ENCODE data around the gene XRCC5.
"Not testable (repeated sequence)": the region's sequence is repeated elsewhere in the genome, so short reads cannot be mapped to it uniquely, and the experiment has no call there.

XRCC5 gene

DNA sequence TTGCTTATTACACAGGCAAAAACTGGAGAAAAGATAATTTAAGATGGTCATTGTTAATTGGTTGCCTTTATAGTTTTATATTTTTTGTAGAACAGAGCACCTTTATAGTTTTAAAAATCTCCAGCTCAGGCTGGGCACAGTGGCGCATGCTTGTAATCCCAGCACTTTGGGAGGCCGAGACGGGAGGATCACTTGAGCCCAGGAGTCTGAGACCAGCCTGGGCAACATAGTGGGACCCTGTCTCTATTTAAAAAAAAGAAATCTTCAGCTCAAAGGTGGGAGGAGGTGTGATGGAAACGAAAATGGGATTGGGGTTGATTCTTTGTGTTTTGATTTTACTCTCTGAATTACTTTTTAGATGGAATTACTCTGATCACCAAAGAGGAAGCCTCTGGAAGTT, 85.4 kb downstream of the XRCC5 start:
- no peaks in the 10 kb centered on the region for H3K4me1 ChIP-seq (ENCODE audit: control insufficient read depth, insufficient read depth, low read length)
- H3K4me3 ChIP-seq (ENCODE audit: low read length): no peak overlapping the region
- H3K9ac ChIP-seq (ENCODE audit: low read length): no peak overlapping the region
- H3K27ac ChIP-seq (ENCODE audit: low read depth, low read length): no peak overlapping the region
- no peaks in the 10 kb centered on the region for H3K27me3 ChIP-seq (ENCODE audit: control insufficient read depth, insufficient read depth, low read length)
- H3K36me3 ChIP-seq (ENCODE audit: control insufficient read depth, insufficient read depth, low read length): peaks cover 19% of the 10 kb centered on the region

DNA sequence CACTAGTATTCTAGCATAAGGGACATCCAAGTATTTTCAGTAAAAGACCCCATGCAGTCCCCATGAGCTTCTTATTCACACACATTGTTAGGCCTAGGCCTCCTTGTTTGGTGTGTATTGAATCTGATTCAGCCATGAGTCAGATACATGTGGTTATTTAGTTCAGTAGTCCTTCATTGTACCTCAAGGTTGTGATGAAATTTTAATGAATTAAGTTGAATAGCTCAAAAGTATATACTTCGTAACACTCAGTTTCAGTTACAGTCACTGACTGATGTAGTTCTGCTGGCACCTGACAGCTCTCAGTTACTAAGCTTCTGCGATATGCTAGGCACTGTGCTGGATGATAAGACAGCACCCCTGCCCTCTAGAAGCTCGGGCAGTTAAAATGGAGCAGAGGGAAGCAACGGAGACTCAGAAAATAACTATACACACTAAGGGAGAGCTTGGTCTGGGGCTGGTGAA, 86.4 kb downstream of the XRCC5 start:
- Histone ChIP-seq H3K27ac (ENCODE audit: low read depth, low read length) (no peak overlapping the region), H3K4me1 (ENCODE audit: control insufficient read depth, insufficient read depth, low read length) (no peaks in the 10 kb centered on the region), H3K36me3 (ENCODE audit: control insufficient read depth, insufficient read depth, low read length) (peaks cover 17% of the 10 kb centered on the region), H3K4me3 (ENCODE audit: low read length) (no peak overlapping the region), H3K27me3 (ENCODE audit: control insufficient read depth, insufficient read depth, low read length) (no peaks in the 10 kb centered on the region), H3K9ac (ENCODE audit: low read length) (no peak overlapping the region)

DNA sequence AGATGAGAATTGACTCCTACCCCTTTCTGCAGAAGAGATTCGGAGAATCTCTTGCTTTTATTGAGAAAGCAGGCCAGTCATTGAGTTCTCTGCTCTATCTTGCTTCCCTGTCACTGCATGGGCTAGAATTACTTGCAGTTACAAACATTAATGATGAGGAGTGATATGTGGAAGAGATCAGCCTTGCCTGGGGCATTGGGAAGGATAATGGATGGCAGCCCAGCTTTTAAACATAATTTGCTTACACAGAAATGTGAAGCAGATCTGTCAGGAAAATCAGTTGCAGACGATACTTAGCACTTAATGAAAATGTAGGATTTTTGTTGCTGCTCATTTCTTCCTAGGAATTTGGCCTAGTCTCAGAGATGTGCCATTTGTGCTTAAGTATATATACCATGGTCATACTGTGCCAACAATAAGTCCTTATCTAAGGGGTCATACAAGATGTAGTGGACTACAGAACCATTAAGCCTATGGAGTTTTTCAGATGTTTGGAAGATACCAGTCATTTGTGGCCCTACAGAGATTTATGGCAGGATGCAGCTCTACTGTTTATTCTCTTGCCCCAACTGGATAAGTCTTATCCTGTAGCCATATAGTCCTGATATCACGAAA, 92.7 kb downstream of the XRCC5 start:
- Histone ChIP-seq H3K36me3 (ENCODE audit: control insufficient read depth, insufficient read depth, low read length) (peaks cover 24% of the 10 kb centered on the region), H3K27me3 (ENCODE audit: control insufficient read depth, insufficient read depth, low read length) (no peaks in the 10 kb centered on the region), H3K27ac (ENCODE audit: low read depth, low read length) (no peak overlapping the region), H3K9ac (ENCODE audit: low read length) (no peak overlapping the region), H3K4me3 (ENCODE audit: low read length) (no peak overlapping the region), H3K4me1 (ENCODE audit: control insufficient read depth, insufficient read depth, low read length) (no peaks in the 10 kb centered on the region)

DNA sequence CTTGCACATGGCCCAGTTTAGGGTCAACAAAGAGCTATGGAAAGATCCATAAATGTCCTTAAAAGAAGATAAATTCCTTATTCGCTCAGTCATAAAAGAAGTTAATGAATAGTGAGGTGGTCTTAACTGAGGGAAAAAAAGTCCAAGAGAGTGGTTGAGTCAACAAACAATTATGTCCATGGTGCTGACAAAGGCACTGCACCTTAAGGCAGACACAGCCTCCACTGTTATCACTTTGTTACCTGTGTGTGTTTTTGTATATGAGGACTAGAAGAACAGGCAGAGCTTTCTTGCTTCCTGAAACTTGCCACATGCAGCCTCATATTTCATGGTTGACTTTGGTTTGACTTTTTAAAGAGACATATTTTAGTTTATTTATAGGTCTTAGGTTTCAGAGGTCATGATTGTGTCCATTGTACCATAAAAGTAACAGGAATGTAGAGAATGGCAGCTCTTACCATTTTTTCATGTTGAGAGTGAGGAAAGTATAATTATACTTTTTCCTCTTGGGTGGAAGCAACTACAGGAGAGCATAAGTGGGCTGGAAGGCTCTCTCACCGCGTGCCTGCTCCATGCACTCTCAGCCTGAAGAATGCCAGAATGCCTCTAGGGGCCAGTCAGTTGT, 93.6 kb downstream of the XRCC5 start:
- Histone ChIP-seq H3K4me1 (ENCODE audit: control insufficient read depth, insufficient read depth, low read length) (no peaks in the 10 kb centered on the region), H3K27ac (ENCODE audit: low read depth, low read length) (no peak overlapping the region), H3K9ac (ENCODE audit: low read length) (no peak overlapping the region), H3K4me3 (ENCODE audit: low read length) (no peak overlapping the region), H3K27me3 (ENCODE audit: control insufficient read depth, insufficient read depth, low read length) (no peaks in the 10 kb centered on the region), H3K36me3 (ENCODE audit: control insufficient read depth, insufficient read depth, low read length) (peaks cover 24% of the 10 kb centered on the region)

DNA sequence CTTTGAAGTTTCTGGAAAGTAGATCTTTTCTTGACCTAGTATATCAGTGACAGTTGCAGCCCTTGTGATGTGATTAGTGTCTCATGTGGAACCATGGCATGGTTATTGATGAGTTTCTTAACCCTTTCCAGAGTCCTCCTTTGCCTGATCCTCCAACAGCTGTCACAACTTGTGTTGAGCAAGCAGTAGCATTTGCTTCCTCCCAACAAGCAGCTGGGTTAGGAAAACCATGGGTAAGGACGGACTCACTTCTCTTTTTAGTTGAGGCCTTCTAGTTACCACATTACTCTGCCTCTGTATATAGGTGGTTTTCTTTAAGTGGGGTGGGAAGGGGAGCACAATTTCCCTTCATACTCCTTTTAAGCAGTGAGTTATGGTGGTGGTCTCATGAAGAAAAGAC, 96.3 kb downstream of the XRCC5 start:
- Histone ChIP-seq H3K9ac (ENCODE audit: low read length) (no peak overlapping the region), H3K4me1 (ENCODE audit: control insufficient read depth, insufficient read depth, low read length) (no peaks in the 10 kb centered on the region), H3K27ac (ENCODE audit: low read depth, low read length) (no peak overlapping the region), H3K27me3 (ENCODE audit: control insufficient read depth, insufficient read depth, low read length) (no peaks in the 10 kb centered on the region), H3K4me3 (ENCODE audit: low read length) (no peak overlapping the region), H3K36me3 (ENCODE audit: control insufficient read depth, insufficient read depth, low read length) (peaks cover 24% of the 10 kb centered on the region)

DNA sequence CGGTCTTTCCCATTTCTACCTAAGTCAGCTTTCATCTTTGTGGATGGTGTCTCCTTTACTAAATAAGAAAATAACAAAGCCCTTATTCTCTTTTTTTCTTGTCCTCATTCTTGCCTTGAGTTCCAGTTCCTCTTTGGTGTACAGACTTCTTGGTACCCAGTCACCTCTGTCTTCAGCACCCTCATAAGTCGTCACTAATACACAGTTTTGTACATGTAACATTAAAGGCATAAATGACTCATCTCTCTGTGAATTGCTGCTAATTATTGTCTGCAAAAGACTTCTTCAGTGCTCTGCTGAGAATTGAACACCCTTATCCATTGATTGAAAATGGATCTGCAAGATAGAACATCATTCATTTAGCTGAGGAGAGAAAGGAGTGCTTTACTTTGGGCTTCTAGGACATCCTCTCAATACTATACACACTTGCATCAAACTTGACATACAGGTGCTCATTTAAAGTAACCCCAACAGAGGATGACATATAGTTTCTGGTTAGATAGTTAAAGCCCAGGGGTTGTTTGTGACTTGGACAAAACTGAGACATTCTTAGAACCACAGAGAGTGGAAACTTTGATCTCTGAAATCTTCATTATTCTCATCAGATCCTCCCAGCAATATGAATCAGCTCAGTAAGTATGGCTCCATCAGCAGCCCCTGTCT, 97.0 kb downstream of the XRCC5 start:
- Histone ChIP-seq H3K4me3 (ENCODE audit: low read length) (no peak overlapping the region), H3K9ac (ENCODE audit: low read length) (no peak overlapping the region), H3K4me1 (ENCODE audit: control insufficient read depth, insufficient read depth, low read length) (no peaks in the 10 kb centered on the region), H3K27ac (ENCODE audit: low read depth, low read length) (no peak overlapping the region), H3K36me3 (ENCODE audit: control insufficient read depth, insufficient read depth, low read length) (peaks cover 21% of the 10 kb centered on the region), H3K27me3 (ENCODE audit: control insufficient read depth, insufficient read depth, low read length) (no peaks in the 10 kb centered on the region)

DNA sequence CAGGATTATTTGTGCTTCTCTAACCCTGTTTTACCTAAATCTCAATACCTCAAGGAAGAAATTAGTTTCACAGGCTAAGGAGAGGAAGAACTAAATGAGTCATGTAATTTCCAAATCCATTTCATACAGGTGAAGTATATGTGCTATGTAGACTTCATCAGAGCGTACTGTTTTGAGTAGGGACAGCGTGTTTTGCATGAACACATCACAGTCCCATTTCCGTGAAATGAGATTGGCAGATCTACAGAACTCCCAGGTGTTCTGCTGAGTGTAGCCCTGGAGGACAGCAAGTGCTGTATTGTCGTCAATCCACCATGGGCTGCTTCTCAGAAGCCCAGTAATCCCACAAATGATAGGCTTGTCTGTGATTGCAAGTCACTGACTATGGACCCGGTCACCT, 97.7 kb downstream of the XRCC5 start:
- H3K9ac ChIP-seq (ENCODE audit: low read length): no peak overlapping the region
- no peak overlapping the region for H3K27ac ChIP-seq (ENCODE audit: low read depth, low read length)
- H3K4me1 ChIP-seq (ENCODE audit: control insufficient read depth, insufficient read depth, low read length): no peaks in the 10 kb centered on the region
- H3K36me3 ChIP-seq (ENCODE audit: control insufficient read depth, insufficient read depth, low read length): peaks cover 17% of the 10 kb centered on the region
- no peak overlapping the region for H3K4me3 ChIP-seq (ENCODE audit: low read length)
- H3K27me3 ChIP-seq (ENCODE audit: control insufficient read depth, insufficient read depth, low read length): no peaks in the 10 kb centered on the region

DNA sequence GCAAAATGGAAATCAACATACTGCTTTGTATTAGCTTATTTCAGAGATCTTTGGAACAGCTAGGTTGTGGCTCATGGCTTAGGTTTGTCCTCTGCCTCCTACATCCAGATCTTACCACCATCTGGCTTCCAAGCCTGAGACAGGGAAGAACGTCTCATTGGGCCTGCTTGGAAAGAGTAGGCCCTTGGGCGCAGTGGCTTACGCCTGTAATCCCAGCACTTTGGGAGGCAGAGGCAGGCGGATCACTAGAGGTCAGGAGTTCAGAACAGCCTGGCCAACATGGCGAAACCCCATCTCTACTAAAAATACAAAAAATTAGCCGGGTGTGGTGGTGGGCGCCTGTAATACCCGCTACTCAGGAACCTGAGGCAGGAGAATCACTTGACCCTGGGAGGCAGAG, 99.5 kb downstream of the XRCC5 start:
- peaks cover 15% of the 10 kb centered on the region for H3K36me3 ChIP-seq (ENCODE audit: control insufficient read depth, insufficient read depth, low read length)
- H3K9ac ChIP-seq (ENCODE audit: low read length); H3K27me3 ChIP-seq (ENCODE audit: control insufficient read depth, insufficient read depth, low read length); H3K27ac ChIP-seq (ENCODE audit: low read depth, low read length); H3K4me1 ChIP-seq (ENCODE audit: control insufficient read depth, insufficient read depth, low read length); H3K4me3 ChIP-seq (ENCODE audit: low read length): not testable (repeated sequence)

DNA sequence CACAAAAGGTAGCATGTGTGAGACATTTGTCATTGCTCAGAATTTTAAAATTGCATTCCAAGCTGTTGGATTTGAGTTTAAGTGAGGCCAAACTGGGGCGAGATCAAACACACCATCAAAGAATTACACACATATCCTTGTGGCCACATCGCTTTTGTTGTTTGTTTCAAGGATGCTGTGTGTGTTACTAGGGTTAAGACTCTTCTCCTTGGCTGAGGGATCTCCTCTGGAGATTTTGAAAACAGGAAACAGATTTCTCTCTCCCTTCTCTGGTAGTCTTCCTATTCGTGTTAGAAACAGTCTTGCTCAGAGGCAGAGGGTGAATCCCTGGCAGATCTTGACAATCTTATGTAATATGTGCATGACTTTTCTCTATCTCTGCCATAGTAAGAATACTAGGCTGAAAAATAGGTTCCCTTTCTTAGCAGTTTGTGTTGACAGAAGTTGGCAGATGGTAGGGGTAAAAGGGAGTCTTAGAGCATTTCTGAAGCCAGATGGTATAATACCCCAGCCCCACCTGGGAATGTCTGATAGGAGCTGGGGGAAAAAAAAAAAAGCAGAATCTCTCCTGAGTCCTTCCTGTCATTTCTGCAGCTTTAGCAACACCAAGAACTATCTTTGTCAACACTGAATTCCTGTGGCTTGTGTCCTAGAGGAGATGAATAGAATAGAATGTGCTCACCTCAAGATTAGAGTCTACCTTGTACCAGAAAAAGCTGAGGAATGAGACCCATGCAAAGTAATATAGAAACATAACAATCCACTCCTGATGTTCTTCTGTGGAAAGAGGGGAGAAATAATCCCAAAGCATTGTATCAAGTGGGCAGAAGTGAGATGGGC, 101.8 kb downstream of the XRCC5 start:
- H3K27ac ChIP-seq (ENCODE audit: low read depth, low read length): no peak overlapping the region
- H3K9ac ChIP-seq (ENCODE audit: low read length): no peak overlapping the region
- H3K4me1 ChIP-seq (ENCODE audit: control insufficient read depth, insufficient read depth, low read length): no peaks in the 10 kb centered on the region
- no peak overlapping the region for H3K4me3 ChIP-seq (ENCODE audit: low read length)
- H3K27me3 ChIP-seq (ENCODE audit: control insufficient read depth, insufficient read depth, low read length): no peaks in the 10 kb centered on the region
- H3K36me3 ChIP-seq (ENCODE audit: control insufficient read depth, insufficient read depth, low read length): peaks cover 10% of the 10 kb centered on the region

DNA sequence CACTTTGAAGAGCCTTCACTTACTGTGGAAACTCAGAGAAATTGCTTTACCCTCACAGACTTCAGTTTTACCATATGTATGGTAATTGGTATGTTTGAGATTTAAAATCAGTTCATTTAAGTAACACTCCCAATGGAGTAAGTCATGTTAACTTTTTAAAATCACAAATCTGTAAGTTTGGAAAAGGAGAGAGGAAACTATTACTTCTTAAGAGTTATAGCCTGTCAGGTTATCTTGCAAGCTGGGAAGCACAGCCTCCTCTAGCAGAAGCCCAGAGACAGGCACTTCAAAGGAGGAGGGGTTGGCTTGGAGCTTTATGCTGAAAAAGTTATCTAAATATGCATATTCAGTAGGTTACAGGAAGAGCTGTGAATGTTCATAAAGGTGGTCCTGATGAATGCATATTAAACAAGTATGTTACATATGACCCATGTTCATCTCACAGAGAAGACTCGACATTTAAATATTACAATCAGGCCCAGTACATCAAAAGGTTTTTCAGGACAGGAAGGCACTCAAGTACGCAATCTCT, 102.5 kb downstream of the XRCC5 start:
- no peak overlapping the region for H3K9ac ChIP-seq (ENCODE audit: low read length)

DNA sequence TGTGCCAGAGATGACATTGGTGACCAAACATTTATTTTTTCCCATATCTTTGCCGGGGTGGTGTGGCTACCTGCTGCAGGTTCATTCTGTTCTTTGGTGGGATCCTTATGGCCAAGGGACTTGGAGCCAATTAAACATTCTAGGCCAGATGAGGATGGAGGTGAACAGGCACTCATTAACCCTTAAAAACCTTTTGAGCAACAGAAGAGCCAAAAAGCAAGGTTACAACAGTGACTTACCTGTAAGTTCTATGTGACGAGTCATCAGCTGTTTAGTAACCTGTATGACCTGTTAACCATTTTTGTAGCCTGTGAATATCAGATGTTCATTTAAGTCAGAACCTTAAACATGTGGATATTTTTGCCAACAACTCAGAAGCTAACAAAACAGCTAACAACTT, 105.6 kb downstream of the XRCC5 start:
- Histone ChIP-seq H3K9ac (ENCODE audit: low read length) (no peak overlapping the region), H3K4me1 (ENCODE audit: control insufficient read depth, insufficient read depth, low read length) (no peaks in the 10 kb centered on the region), H3K4me3 (ENCODE audit: low read length) (no peak overlapping the region), H3K27ac (ENCODE audit: low read depth, low read length) (no peak overlapping the region), H3K36me3 (ENCODE audit: control insufficient read depth, insufficient read depth, low read length) (no peaks in the 10 kb centered on the region), H3K27me3 (ENCODE audit: control insufficient read depth, insufficient read depth, low read length) (no peaks in the 10 kb centered on the region)

More for the DNA sequence above, 102.5 kb downstream of the XRCC5 start:
- Histone ChIP-seq H3K36me3 (ENCODE audit: control insufficient read depth, insufficient read depth, low read length) (peaks cover 7% of the 10 kb centered on the region), H3K4me3 (ENCODE audit: low read length) (no peak overlapping the region), H3K4me1 (ENCODE audit: control insufficient read depth, insufficient read depth, low read length) (no peaks in the 10 kb centered on the region), H3K27me3 (ENCODE audit: control insufficient read depth, insufficient read depth, low read length) (no peaks in the 10 kb centered on the region), H3K27ac (ENCODE audit: low read depth, low read length) (no peak overlapping the region)

Data from rectal smooth muscle tissue (tissue), 1 donor.